Duodenal mucosa (tissue), 2 donors: ENCODE data around the gene PLPPR1.

ENCODE experiments used
- H3K27ac ChIP-seq: one replicate; pipeline ENCODE4 v1.7.0; 2013; ENCODE audit warnings: low read depth, low read length
- H3K27me3 ChIP-seq, 2 donors: one replicate each; pipeline ENCODE4 v1.7.0; 2013; ENCODE audit warnings: low read length in 2 of 2, control low read depth in 1 of 2; ENCODE audit not compliant: insufficient read depth in 2 of 2, control insufficient read depth in 1 of 2
- H3K36me3 ChIP-seq, 2 donors: one replicate each; pipeline ENCODE4 v1.7.0; 2013; ENCODE audit warnings: low read length in 2 of 2, control low read depth in 1 of 2; ENCODE audit not compliant: insufficient read depth in 2 of 2, control insufficient read depth in 1 of 2
- H3K4me1 ChIP-seq, 2 donors: one replicate each; pipeline ENCODE4 v1.7.0; 2013; ENCODE audit warnings: low read length in 2 of 2, control low read depth in 1 of 2; ENCODE audit not compliant: insufficient read depth in 2 of 2, control insufficient read depth in 1 of 2
- H3K4me3 ChIP-seq, 2 donors: one replicate each; pipeline ENCODE4 v1.7.0; 2013; ENCODE audit warnings: low read length in 2 of 2, low read depth in 1 of 2
- H3K9ac ChIP-seq, 2 donors: one replicate each; pipeline ENCODE4 v1.7.0; 2013; ENCODE audit warnings: low read length in 2 of 2, low read depth in 1 of 2
- H3K9me3 ChIP-seq, 2 donors: one replicate each; pipeline ENCODE4 v1.7.0; 2013; ENCODE audit warnings: low read length in 2 of 2, control low read depth in 1 of 2; ENCODE audit not compliant: control insufficient read depth in 1 of 2

Gene PLPPR1

DNA sequence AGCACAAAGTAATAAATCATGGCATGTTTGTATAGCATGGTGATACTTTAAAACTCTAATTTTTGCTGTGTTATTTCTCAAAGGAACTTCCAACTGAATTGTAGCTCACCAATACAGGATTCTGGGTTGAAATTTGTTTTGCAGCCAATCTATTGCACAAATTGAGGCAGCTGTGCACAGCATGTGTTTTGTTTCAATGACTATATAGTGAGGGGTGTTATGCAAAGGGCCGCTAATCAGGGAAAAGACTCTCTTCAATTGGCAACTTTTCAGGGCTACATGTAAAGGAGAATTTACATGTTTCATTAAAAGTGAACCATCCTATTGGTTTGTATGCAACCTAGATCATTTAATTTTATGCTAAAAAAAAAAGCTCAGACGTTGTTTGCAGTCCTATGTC lies 44.6 kb downstream of the PLPPR1 start:
- H3K27ac ChIP-seq: no peak overlapping the region
- H3K36me3 ChIP-seq: no peaks in the 10 kb centered on the region
- H3K4me3 ChIP-seq: no peak overlapping the region
- H3K4me1 ChIP-seq: no peaks in the 10 kb centered on the region
- H3K9ac ChIP-seq: no peak overlapping the region
- no peaks in the 10 kb centered on the region for H3K9me3 ChIP-seq
- H3K27me3 ChIP-seq: no peaks in the 10 kb centered on the region

DNA sequence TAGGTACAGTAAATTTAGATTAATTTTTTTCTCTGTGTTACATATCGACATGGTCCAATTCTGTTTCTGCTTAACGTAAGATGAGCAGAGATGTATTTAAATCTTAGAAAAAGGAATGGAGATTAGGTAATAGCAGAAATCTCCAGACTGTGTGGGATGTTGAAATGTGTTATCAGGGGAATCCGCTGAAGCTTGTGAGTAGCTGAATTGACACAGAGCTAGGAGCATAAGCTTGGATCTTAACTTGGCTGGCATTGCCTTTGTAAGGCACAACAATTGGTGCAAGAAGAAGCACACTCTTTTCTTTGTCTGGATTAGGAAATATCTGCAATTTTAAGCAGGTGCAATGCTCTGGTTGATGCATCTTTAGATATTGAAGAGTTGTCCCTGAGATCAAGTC lies 53.1 kb downstream of the PLPPR1 start:
- H3K4me1 ChIP-seq: no peaks in the 10 kb centered on the region
- H3K9ac ChIP-seq: no peak overlapping the region
- H3K4me3 ChIP-seq: no peak overlapping the region
- H3K9me3 ChIP-seq: no peaks in the 10 kb centered on the region
- H3K27me3 ChIP-seq: no peaks in the 10 kb centered on the region
- no peaks in the 10 kb centered on the region for H3K36me3 ChIP-seq
- no peak overlapping the region for H3K27ac ChIP-seq

DNA sequence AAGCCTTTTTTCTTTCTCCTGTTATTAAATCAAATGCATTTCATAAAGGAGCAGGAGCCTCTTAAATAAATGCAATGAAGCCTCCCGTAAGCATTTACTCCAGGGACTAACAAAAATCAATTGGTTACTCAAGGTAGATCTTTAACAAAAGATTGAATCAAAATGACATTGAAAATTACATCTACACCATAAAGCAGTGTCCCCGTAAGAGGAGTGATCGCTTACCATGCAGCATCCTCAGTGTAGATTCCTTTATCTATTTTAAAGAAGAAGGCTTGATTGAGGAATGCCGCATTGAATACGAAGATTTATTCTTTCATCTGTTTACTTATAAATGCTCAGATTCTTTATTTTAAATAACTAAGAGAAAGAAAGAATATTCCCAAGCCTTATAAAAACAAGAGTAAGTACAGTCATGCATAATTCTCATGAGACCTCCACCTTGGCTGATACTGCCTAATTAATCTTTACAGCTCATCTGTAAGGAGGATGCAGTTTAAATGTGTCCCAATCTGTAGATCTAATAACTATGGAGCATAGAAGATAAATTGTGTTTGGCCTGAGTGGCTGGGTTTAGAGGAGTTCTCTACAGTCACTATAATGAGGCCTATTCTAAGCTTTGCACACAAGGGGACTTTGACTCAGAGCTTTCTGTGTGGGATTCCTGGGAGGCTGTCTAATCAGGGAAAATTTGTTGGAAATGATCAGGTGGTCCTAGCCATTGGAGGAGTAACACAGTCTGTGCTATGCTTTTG lies 55.1 kb downstream of the PLPPR1 start:
- H3K27ac ChIP-seq: no peak overlapping the region
- H3K9me3 ChIP-seq: no peaks in the 10 kb centered on the region
- no peak overlapping the region for H3K9ac ChIP-seq
- no peaks in the 10 kb centered on the region for H3K27me3 ChIP-seq
- H3K4me3 ChIP-seq: no peak overlapping the region
- H3K4me1 ChIP-seq: no peaks in the 10 kb centered on the region
- no peaks in the 10 kb centered on the region for H3K36me3 ChIP-seq

DNA sequence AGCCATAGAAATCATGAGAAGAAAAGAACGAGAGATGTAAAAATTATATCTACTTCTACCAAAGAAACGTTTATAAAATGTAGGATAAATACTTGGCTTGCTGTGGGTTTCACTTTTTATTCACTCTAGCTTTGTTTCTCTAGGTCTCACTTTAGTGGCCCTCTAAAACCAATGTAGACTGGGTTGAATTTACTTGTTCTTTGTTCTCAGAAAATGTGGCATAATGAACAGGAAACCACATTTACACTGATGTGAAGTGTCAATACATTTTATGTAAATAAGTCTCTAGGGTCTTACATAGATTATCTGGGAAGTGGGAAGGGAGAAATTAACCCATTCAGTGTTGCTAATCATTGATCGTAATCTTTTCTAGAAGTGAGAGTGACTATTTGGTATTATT lies 58.9 kb downstream of the PLPPR1 start:
- Histone ChIP-seq H3K27me3 (no peaks in the 10 kb centered on the region), H3K4me3 (no peak overlapping the region), H3K36me3 (no peaks in the 10 kb centered on the region), H3K27ac (no peak overlapping the region), H3K9ac (no peak overlapping the region), H3K4me1 (no peaks in the 10 kb centered on the region), H3K9me3 (no peaks in the 10 kb centered on the region)

DNA sequence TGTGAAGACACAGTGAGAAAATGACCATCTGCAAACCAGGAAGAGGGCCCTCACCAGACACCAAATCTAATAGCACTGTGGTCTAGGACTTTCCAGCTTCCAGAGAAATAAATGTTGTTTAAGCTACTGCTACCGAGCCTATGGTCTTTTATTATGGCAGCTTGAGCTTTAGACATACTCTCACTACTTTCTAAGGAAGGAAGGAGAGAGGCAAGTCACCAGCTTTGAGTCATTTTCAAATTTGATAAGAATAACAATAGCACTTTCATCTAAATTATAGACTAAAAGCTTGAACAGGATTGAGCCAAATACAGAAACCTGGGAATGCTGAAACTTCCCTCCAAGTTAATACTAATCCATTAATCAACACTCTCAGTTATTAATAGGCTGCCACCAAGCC lies 64.4 kb downstream of the PLPPR1 start:
- Histone ChIP-seq H3K4me3 (no peak overlapping the region), H3K36me3 (no peaks in the 10 kb centered on the region), H3K9me3 (no peaks in the 10 kb centered on the region), H3K27ac (no peak overlapping the region), H3K9ac (no peak overlapping the region), H3K27me3 (no peaks in the 10 kb centered on the region), H3K4me1 (no peaks in the 10 kb centered on the region)

DNA sequence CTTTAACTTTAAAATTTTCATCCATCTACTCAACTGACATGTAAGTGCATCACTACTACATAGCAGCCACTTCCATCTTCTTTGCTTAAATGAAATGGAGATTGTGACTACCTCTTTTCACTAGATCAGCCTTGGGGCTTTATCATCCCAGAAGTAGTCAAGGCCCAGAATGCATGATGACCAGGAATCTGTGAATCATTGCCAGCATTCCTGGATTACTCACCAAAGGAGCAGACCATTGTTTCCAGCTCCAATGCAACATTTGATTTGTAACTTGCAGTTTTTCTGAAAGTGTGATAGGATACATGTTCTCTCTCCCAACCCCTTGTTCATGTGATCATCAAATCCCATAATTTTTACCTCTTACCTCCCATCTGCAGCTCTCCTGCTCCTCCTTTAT lies 65.1 kb downstream of the PLPPR1 start:
- H3K27ac ChIP-seq: no peak overlapping the region
- no peaks in the 10 kb centered on the region for H3K27me3 ChIP-seq
- no peaks in the 10 kb centered on the region for H3K36me3 ChIP-seq
- H3K4me3 ChIP-seq: no peak overlapping the region
- no peaks in the 10 kb centered on the region for H3K4me1 ChIP-seq
- no peak overlapping the region for H3K9ac ChIP-seq
- H3K9me3 ChIP-seq: no peaks in the 10 kb centered on the region

DNA sequence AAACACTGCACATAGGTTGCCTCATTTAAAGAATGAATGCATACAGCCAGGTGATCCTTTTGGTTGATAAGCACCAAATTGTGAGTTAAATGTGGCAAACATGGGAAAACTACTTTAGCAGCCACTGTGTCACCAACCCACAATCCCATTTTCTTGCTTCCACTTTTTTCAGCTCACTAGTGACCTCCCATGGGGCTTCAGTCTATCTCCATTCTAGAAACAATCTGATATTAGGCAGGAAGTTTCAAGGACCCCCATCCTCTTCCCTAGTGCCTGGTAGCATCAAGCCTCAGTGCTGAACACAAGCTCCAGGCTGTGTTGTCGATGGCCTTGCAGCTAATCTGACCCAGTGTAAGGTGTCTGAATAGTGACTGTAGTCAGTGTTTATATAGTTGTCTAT lies 66.2 kb downstream of the PLPPR1 start:
- Histone ChIP-seq H3K4me3 (no peak overlapping the region), H3K27ac (no peak overlapping the region)

DNA sequence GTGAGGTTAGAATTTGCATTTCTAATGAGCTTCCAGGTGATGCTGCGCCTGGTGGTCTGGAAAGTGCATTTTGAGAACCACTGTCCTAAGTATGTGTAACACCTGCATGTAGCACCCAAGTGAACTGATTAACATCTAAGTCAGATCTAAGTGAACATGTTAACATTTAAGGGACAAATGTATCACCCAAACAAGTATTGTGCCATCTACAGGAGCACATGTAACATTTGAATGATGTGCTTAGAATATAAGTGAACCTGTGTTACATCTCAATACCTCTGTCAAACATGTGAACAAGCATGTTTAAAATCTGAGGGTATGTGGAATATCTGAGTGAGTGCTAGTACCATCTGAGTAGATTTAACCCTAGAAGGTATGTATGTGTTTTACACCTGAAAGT lies 68.7 kb downstream of the PLPPR1 start:
- H3K36me3 ChIP-seq: no peaks in the 10 kb centered on the region
- no peak overlapping the region for H3K4me3 ChIP-seq
- H3K9me3 ChIP-seq: no peaks in the 10 kb centered on the region
- H3K27ac ChIP-seq: no peak overlapping the region
- H3K4me1 ChIP-seq: no peaks in the 10 kb centered on the region
- H3K9ac ChIP-seq: no peak overlapping the region
- H3K27me3 ChIP-seq: no peaks in the 10 kb centered on the region

More for the DNA sequence above, 66.2 kb downstream of the PLPPR1 start:
- Histone ChIP-seq H3K9ac (no peak overlapping the region), H3K4me1 (no peaks in the 10 kb centered on the region), H3K9me3 (no peaks in the 10 kb centered on the region), H3K27me3 (no peaks in the 10 kb centered on the region), H3K36me3 (no peaks in the 10 kb centered on the region)

DNA sequence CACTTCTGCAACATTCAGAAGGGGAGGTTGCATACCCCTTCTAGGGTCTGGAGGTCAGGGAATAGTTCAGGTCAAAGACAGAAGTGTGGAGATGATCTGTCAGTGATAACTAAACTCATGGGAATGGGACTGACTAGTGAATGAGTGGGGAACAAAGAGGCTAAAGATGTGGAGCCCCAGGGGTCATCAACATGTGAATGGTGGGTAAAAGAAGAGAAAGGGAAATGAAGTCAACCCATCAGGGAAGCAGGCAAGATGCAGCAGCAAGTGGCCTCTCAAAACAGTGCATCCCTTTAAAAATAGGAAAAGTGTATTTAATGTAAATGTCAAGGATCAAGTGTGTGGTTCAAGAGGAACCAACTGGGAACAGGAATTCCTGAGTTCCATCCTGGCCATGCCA lies 69.9 kb downstream of the PLPPR1 start:
- Histone ChIP-seq H3K27me3 (no peaks in the 10 kb centered on the region), H3K4me3 (no peak overlapping the region), H3K4me1 (no peaks in the 10 kb centered on the region), H3K9me3 (no peaks in the 10 kb centered on the region), H3K36me3 (no peaks in the 10 kb centered on the region), H3K27ac (no peak overlapping the region), H3K9ac (no peak overlapping the region)

DNA sequence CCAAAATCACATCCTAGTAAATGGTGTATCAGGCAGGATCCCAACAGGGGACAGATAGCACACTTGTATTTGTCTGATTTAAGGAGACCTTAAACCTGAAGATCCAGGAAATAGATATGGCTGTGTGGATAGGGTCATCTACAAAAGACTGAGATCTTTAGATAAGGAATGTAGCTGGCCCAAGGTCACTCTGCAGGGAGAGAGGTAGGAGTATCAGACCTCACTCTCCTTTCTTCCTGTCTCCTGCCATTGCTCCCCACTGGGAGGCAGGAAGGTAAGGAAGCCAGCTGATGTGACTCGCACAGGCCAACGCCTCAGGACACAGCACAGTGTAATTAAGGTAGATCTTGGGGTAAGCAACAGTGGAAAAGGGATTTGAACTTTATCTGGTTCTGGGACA lies 85.8 kb downstream of the PLPPR1 start:
- Histone ChIP-seq H3K9me3 (no peaks in the 10 kb centered on the region), H3K4me1 (no peaks in the 10 kb centered on the region), H3K27me3 (no peaks in the 10 kb centered on the region), H3K36me3 (no peaks in the 10 kb centered on the region), H3K4me3 (no peak overlapping the region), H3K9ac (no peak overlapping the region), H3K27ac (no peak overlapping the region)

DNA sequence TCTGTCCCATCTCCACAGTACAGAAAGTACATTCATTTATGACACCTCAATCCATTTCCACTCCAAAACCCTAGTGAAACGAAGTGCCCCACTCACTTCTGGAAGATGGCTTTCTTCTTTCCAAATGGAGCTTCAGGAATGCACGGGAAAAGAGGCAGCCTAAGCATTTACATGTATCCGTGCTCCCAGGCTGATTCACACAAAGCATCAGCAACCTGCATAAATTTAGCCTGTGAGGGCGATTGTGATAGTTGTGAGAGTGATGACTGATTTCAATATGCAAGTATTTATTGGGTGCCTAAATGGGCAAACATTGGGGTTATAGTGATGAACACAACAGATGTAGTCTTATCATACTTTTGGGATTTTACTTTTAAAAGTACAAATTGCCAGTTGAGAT lies 86.6 kb downstream of the PLPPR1 start:
- Histone ChIP-seq H3K4me1 (no peaks in the 10 kb centered on the region), H3K27me3 (no peaks in the 10 kb centered on the region), H3K27ac (no peak overlapping the region), H3K36me3 (no peaks in the 10 kb centered on the region), H3K4me3 (no peak overlapping the region), H3K9ac (no peak overlapping the region), H3K9me3 (no peaks in the 10 kb centered on the region)
